ENCODE data around the gene ATP5PB.

Gene ATP5PB

GRCh38 chr1:111480674-111481073 is 31.4 kb downstream of the ATP5PB start:
- H3K4me2 ChIP-seq (ENCODE audit: low read length) = no peak overlapping the region
- no peak overlapping the region for H3K4me3 ChIP-seq (ENCODE audit: low read length)
- no peaks in the 10 kb centered on the region for H3K9me3 ChIP-seq (replicated peaks; ENCODE audit: low read length)
- no peak overlapping the region for H3K9ac ChIP-seq (ENCODE audit: low read depth, low read length)
- H3K36me3 ChIP-seq (ENCODE audit: insufficient read depth, low read length) = no peaks in the 10 kb centered on the region
- peaks cover 6% of the 10 kb centered on the region for H3K4me1 ChIP-seq (ENCODE audit: control insufficient read depth, insufficient read depth, low read length)
- no peaks in the 10 kb centered on the region for H3K27me3 ChIP-seq (ENCODE audit: control insufficient read depth, insufficient read depth, low read length)

DNA sequence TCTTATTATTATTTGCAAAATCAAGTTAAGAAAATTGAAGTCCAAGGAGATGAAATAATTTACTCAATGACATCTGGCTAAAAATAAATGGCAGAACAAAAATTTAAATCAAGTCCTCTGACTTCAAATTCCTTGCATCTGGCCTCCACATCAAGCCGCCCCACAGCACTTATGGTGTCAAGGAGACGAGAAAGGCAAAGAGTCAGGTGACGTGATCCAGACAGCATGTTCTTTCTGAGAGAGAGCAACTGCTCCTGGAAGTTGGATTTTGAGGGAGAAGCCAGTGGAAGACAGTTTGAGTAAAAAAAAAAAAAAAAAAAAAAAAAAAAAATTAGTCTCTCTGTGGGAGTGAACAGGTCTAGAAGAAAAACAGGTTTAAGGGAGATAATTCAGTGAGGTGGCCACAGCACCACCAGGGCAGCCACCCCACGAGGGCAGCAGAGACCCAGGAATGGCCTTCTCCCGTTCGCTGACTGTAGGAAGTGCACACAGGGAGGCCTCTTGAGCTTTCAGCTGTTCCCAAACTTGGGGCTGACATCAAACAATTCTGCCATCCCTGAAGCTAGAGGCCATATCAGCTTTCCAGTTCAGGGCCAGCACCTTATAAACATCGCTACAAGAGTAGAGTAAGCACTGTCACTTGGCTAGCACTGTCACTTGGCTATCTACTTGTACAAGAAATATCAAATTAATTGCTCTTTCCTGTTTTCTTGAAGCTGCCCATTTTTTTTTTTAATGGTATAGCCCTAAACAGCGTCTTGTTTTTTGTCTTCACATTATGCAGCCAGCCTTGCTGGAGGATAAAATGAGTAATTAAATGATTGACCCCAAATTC is 32.3 kb downstream of the ATP5PB start:
- no peak overlapping the region for H3K4me2 ChIP-seq (ENCODE audit: low read length)
- no peak overlapping the region for H3K9ac ChIP-seq (ENCODE audit: low read depth, low read length)
- H3K9me3 ChIP-seq (replicated peaks; ENCODE audit: low read length) = no peaks in the 10 kb centered on the region
- H3K36me3 ChIP-seq (ENCODE audit: insufficient read depth, low read length) = no peaks in the 10 kb centered on the region
- peaks cover 6% of the 10 kb centered on the region for H3K4me1 ChIP-seq (ENCODE audit: control insufficient read depth, insufficient read depth, low read length)
- no peaks in the 10 kb centered on the region for H3K27me3 ChIP-seq (ENCODE audit: control insufficient read depth, insufficient read depth, low read length)
- no peak overlapping the region for H3K4me3 ChIP-seq (ENCODE audit: low read length)

GRCh38 chr1:111483166-111483565 is 33.9 kb downstream of the ATP5PB start:
- Histone ChIP-seq H3K9ac (ENCODE audit: low read depth, low read length) (no peak overlapping the region), H3K36me3 (ENCODE audit: insufficient read depth, low read length) (no peaks in the 10 kb centered on the region), H3K9me3 (replicated peaks; ENCODE audit: low read length) (no peaks in the 10 kb centered on the region)

DNA sequence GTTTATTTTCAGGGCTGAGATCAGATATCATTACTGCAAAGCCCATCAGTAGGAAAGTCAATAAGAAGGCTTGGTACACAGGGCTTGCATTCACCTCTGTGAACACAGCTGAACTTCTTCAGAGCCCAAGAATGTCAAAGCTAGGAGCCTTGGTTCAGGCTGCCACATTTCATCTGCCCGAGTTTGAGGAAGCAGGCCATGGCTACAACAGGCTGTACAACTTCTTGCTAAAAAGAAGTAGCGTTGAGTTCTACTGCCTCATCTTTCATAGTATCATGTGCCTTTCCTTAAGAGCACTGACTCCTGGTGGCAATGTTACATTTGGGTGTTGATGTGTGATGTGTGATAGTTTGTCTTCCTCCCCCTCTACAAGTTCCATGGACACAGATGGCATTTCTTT is 34.6 kb downstream of the ATP5PB start:
- Histone ChIP-seq H3K4me2 (ENCODE audit: low read length) (no peak overlapping the region), H3K4me1 (ENCODE audit: control insufficient read depth, insufficient read depth, low read length) (peaks cover 6% of the 10 kb centered on the region), H3K36me3 (ENCODE audit: insufficient read depth, low read length) (no peaks in the 10 kb centered on the region), H3K9me3 (replicated peaks; ENCODE audit: low read length) (no peaks in the 10 kb centered on the region), H3K27me3 (ENCODE audit: control insufficient read depth, insufficient read depth, low read length) (peaks cover 12% of the 10 kb centered on the region), H3K9ac (ENCODE audit: low read depth, low read length) (no peak overlapping the region), H3K4me3 (ENCODE audit: low read length) (no peak overlapping the region)

More at GRCh38 chr1:111483166-111483565, 33.9 kb downstream of the ATP5PB start:
- Histone ChIP-seq H3K4me1 (ENCODE audit: control insufficient read depth, insufficient read depth, low read length) (peaks cover 6% of the 10 kb centered on the region), H3K4me2 (ENCODE audit: low read length) (no peak overlapping the region), H3K4me3 (ENCODE audit: low read length) (no peak overlapping the region), H3K27me3 (ENCODE audit: control insufficient read depth, insufficient read depth, low read length) (peaks cover 10% of the 10 kb centered on the region)

- H3K4me2 ChIP-seq (ENCODE audit: low read length) = no peak overlapping the region
- H3K36me3 ChIP-seq (ENCODE audit: insufficient read depth, low read length) = no peaks in the 10 kb centered on the region
- H3K9ac ChIP-seq (ENCODE audit: low read depth, low read length) = no peak overlapping the region
- peaks cover 12% of the 10 kb centered on the region for H3K27me3 ChIP-seq (ENCODE audit: control insufficient read depth, insufficient read depth, low read length)
- no peaks in the 10 kb centered on the region for H3K9me3 ChIP-seq (replicated peaks; ENCODE audit: low read length)
- no peak overlapping the region for H3K4me3 ChIP-seq (ENCODE audit: low read length)
- peaks cover 7% of the 10 kb centered on the region for H3K4me1 ChIP-seq (ENCODE audit: control insufficient read depth, insufficient read depth, low read length)
These were observed 35.2 kb downstream of the ATP5PB start for GRCh38 chr1:111484391-111485026.

GRCh38 chr1:111486431-111486830 is 37.2 kb downstream of the ATP5PB start:
- Histone ChIP-seq H3K27me3 (ENCODE audit: control insufficient read depth, insufficient read depth, low read length) (peaks cover 24% of the 10 kb centered on the region), H3K9ac (ENCODE audit: low read depth, low read length) (no peak overlapping the region), H3K4me2 (ENCODE audit: low read length) (no peak overlapping the region), H3K4me1 (ENCODE audit: control insufficient read depth, insufficient read depth, low read length) (peaks cover 11% of the 10 kb centered on the region), H3K9me3 (replicated peaks; ENCODE audit: low read length) (no peaks in the 10 kb centered on the region), H3K36me3 (ENCODE audit: insufficient read depth, low read length) (no peaks in the 10 kb centered on the region), H3K4me3 (ENCODE audit: low read length) (no peak overlapping the region)

DNA sequence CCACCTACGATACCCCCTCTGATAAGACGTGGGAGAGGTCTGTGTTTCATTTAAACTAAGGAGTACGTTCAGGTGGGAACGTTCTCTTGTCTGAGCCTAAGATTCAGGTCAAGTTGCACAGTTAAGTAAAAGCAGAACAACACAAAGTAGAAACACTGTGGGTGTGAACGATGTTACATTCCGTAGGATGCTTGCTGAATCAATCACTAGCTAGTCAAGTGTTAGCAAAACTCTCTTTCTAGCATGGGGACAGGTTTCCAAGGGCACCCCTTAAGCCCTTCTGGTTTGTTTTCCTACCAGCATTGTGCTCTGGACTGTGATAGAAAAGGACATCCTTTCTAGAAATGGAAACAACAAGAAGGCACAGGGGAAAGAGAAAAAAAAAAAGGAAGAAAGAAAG is 37.9 kb downstream of the ATP5PB start:
- H3K4me1 ChIP-seq (ENCODE audit: control insufficient read depth, insufficient read depth, low read length) = peaks cover 11% of the 10 kb centered on the region
- no peak overlapping the region for H3K4me2 ChIP-seq (ENCODE audit: low read length)
- H3K9ac ChIP-seq (ENCODE audit: low read depth, low read length) = no peak overlapping the region
- no peaks in the 10 kb centered on the region for H3K36me3 ChIP-seq (ENCODE audit: insufficient read depth, low read length)
- no peak overlapping the region for H3K4me3 ChIP-seq (ENCODE audit: low read length)
- H3K27me3 ChIP-seq (ENCODE audit: control insufficient read depth, insufficient read depth, low read length) = peaks cover 28% of the 10 kb centered on the region
- no peaks in the 10 kb centered on the region for H3K9me3 ChIP-seq (replicated peaks; ENCODE audit: low read length)

- Histone ChIP-seq H3K27me3 (ENCODE audit: control insufficient read depth, insufficient read depth, low read length) (peaks cover 32% of the 10 kb centered on the region), H3K9ac (ENCODE audit: low read depth, low read length) (no peak overlapping the region), H3K4me1 (ENCODE audit: control insufficient read depth, insufficient read depth, low read length) (peaks cover 5% of the 10 kb centered on the region), H3K36me3 (ENCODE audit: insufficient read depth, low read length) (no peaks in the 10 kb centered on the region), H3K4me3 (ENCODE audit: low read length) (no peak overlapping the region), H3K4me2 (ENCODE audit: low read length) (no peak overlapping the region), H3K9me3 (replicated peaks; ENCODE audit: low read length) (no peaks in the 10 kb centered on the region)
These were observed 39.4 kb downstream of the ATP5PB start for GRCh38 chr1:111488669-111489068.

GRCh38 chr1:111489604-111490003 is 40.3 kb downstream of the ATP5PB start:
- peaks cover 39% of the 10 kb centered on the region for H3K27me3 ChIP-seq (ENCODE audit: control insufficient read depth, insufficient read depth, low read length)
- H3K36me3 ChIP-seq (ENCODE audit: insufficient read depth, low read length) = no peaks in the 10 kb centered on the region
- no peak overlapping the region for H3K4me2 ChIP-seq (ENCODE audit: low read length)
- H3K4me1 ChIP-seq (ENCODE audit: control insufficient read depth, insufficient read depth, low read length) = peaks cover 5% of the 10 kb centered on the region
- no peak overlapping the region for H3K9ac ChIP-seq (ENCODE audit: low read depth, low read length)
- no peaks in the 10 kb centered on the region for H3K9me3 ChIP-seq (replicated peaks; ENCODE audit: low read length)
- no peak overlapping the region for H3K4me3 ChIP-seq (ENCODE audit: low read length)

DNA sequence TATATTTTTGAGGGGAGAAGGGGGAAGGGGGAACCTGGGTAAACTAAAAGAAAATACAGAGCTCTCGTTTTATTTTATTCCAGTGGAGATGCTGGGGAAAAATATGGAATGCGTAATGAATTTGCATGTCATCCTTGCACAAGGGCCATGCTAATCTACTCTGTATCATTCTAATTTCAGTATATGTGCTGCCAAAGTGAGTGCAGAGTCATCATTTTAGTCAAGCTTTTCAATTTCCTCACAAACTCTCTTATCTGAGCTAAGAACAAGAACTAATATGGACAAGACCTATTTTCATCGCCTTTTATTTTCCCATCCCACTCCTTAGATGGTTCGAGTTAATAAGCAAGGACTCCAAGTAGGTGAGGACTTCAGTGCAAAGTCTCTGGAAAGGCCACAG is 41.0 kb downstream of the ATP5PB start:
- Histone ChIP-seq H3K4me1 (ENCODE audit: control insufficient read depth, insufficient read depth, low read length) (peaks cover 5% of the 10 kb centered on the region), H3K9ac (ENCODE audit: low read depth, low read length) (no peak overlapping the region)

DNA sequence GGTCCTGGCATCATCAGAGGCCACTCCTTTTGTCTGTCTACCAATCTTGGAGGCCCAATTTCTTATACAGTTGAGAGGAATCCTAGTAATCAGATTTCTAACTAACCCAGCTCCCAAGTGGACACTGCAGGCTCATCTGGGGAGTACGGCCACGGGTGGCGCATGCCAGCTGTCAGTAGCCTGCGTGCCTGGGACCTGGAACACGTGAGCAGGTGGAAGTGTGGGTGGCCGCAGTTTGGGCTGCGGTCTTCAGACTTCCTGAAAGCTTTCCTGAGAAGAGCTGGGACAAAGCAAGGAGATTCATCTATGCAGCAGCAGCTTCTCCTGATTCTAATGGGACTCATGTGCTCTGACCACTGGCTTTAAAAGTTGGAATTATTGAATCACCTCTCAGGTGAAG is 41.8 kb downstream of the ATP5PB start:
- peaks cover 45% of the 10 kb centered on the region for H3K27me3 ChIP-seq (ENCODE audit: control insufficient read depth, insufficient read depth, low read length)
- no peak overlapping the region for H3K4me2 ChIP-seq (ENCODE audit: low read length)
- peaks cover 5% of the 10 kb centered on the region for H3K4me1 ChIP-seq (ENCODE audit: control insufficient read depth, insufficient read depth, low read length)
- no peaks in the 10 kb centered on the region for H3K36me3 ChIP-seq (ENCODE audit: insufficient read depth, low read length)
- no peak overlapping the region for H3K9ac ChIP-seq (ENCODE audit: low read depth, low read length)
- no peak overlapping the region for H3K4me3 ChIP-seq (ENCODE audit: low read length)
- H3K9me3 ChIP-seq (replicated peaks; ENCODE audit: low read length) = no peaks in the 10 kb centered on the region

More for the DNA sequence above, 41.0 kb downstream of the ATP5PB start:
- Histone ChIP-seq H3K4me2 (ENCODE audit: low read length) (no peak overlapping the region), H3K9me3 (replicated peaks; ENCODE audit: low read length) (no peaks in the 10 kb centered on the region), H3K36me3 (ENCODE audit: insufficient read depth, low read length) (no peaks in the 10 kb centered on the region), H3K4me3 (ENCODE audit: low read length) (no peak overlapping the region), H3K27me3 (ENCODE audit: control insufficient read depth, insufficient read depth, low read length) (peaks cover 39% of the 10 kb centered on the region)

GRCh38 chr1:111496398-111496797 is 47.1 kb downstream of the ATP5PB start:
- Histone ChIP-seq H3K27me3 (ENCODE audit: control insufficient read depth, insufficient read depth, low read length) (peaks cover 61% of the 10 kb centered on the region), H3K4me2 (ENCODE audit: low read length) (no peak overlapping the region), H3K4me3 (ENCODE audit: low read length) (no peak overlapping the region)

More at GRCh38 chr1:111496398-111496797, 47.1 kb downstream of the ATP5PB start:
- Histone ChIP-seq H3K36me3 (ENCODE audit: insufficient read depth, low read length) (no peaks in the 10 kb centered on the region), H3K9me3 (replicated peaks; ENCODE audit: low read length) (no peaks in the 10 kb centered on the region), H3K4me1 (ENCODE audit: control insufficient read depth, insufficient read depth, low read length) (no peaks in the 10 kb centered on the region), H3K9ac (ENCODE audit: low read depth, low read length) (no peak overlapping the region)
